ENCODE data around the gene SPDYE16.
"Not testable (repeated sequence)": the region's sequence is repeated elsewhere in the genome, so short reads cannot be mapped to it uniquely, and the experiment has no call there.

DNA sequence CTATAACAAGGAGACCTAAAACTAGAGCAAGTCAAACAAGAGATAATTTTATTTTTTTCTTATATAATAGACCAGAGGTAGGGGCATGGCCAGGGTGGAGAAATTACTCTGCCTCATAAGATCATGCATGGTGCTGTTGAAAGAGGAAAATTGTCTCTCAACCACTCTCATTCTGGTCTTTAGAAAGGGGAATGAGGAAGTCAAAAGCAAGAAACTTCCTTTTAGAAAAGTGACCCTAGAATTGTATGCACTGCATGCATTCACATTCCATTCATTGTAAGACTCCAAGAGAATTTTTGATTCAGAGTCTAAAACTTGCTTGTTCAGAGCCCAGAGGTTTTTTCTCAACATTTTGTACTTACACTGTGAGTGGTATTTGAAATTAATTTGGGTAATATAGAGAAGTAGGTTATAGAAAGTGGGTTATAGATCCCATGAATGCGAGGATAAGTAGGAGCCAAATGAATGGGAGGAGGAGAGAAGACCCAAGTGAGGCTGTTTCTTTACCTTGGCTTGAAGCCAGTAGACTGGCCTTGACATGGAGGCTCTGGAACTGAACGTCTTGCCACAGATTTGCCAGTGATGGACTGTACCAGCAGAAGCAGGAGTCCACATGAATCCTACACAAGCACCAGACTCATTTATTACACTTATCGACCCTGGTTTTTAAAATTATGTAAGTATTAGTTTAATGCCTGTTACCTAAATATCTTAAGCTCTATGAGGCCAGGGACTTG is 33.0 kb upstream of the SPDYE16 start:
- not testable (repeated sequence) for TF ChIP-seq CTCF (IDR thresholded peaks at IDR 0.05 in 2 of 3, conservative IDR thresholded peaks at IDR 0.05 in 1 of 3; ENCODE audit: control insufficient read depth in 2 of 3, extremely low read depth in 1 of 3, insufficient read depth in 1 of 3, low read depth in 3 of 3, low read length in 3 of 3); EGR1 (IDR thresholded peaks at IDR 0.05; ENCODE audit: borderline replicate concordance in 1 of 2, low read depth in 2 of 2, low read length in 2 of 2); TAF1 (IDR thresholded peaks at IDR 0.05; ENCODE audit: borderline replicate concordance, low read depth, low read length); CHD4 (IDR thresholded peaks at IDR 0.05); RB1 (IDR thresholded peaks at IDR 0.05; ENCODE audit: borderline replicate concordance); POLR2A (IDR thresholded peaks at IDR 0.05; ENCODE audit: low read depth, low read length); TCF12 (IDR thresholded peaks at IDR 0.05; ENCODE audit: low read depth, low read length); PAX8 (IDR thresholded peaks at IDR 0.05); PML (IDR thresholded peaks at IDR 0.05; ENCODE audit: low read length); ESRRA (IDR thresholded peaks at IDR 0.05; ENCODE audit: low read length)
- TF ChIP-seq, protein P1, sequence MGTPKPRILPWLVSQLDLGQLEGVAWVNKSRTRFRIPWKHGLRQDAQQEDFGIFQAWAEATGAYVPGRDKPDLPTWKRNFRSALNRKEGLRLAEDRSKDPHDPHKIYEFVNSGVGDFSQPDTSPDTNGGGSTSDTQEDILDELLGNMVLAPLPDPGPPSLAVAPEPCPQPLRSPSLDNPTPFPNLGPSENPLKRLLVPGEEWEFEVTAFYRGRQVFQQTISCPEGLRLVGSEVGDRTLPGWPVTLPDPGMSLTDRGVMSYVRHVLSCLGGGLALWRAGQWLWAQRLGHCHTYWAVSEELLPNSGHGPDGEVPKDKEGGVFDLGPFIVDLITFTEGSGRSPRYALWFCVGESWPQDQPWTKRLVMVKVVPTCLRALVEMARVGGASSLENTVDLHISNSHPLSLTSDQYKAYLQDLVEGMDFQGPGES (IDR thresholded peaks at IDR 0.05), result not testable (repeated sequence)

Data from GM12878 (cell line).